ENCODE measurements around the gene PTPRT. TPM values are rescaled to one million over a fixed set of nuclear protein-coding genes. Genes with fewer than 3 reads are reported as not detected.

PTPRT gene
- total RNA-seq, 1 donor from 2014 or later: not detected

GRCh38 chr20:43102394-43102793 lies 87.3 kb downstream of the PTPRT start:
- TF ChIP-seq CTCF (IDR thresholded peaks at IDR 0.05): no peak
- no peaks in the 10 kb centered on the region for H3K4me1 Mint-ChIP-seq (ENCODE audit: unreplicated experiment)
- H3K4me3 Mint-ChIP-seq (ENCODE audit: unreplicated experiment): no peak overlapping the region
- no peaks in the 10 kb centered on the region for H3K36me3 Mint-ChIP-seq (ENCODE audit: unreplicated experiment)
- H3K27me3 Mint-ChIP-seq (ENCODE audit: unreplicated experiment): no peaks in the 10 kb centered on the region
- H3K27ac Mint-ChIP-seq (ENCODE audit: unreplicated experiment): no peak overlapping the region
- DNase-seq (ENCODE audit: extremely low spot score, unreplicated experiment): no peak
- H3K9me3 Mint-ChIP-seq (ENCODE audit: unreplicated experiment): peaks cover 15% of the 10 kb centered on the region

- no peak overlapping the region for H3K27ac Mint-ChIP-seq (ENCODE audit: unreplicated experiment)
- no peaks in the 10 kb centered on the region for H3K27me3 Mint-ChIP-seq (ENCODE audit: unreplicated experiment)
- no peaks in the 10 kb centered on the region for H3K4me1 Mint-ChIP-seq (ENCODE audit: unreplicated experiment)
- H3K4me3 Mint-ChIP-seq (ENCODE audit: unreplicated experiment): no peak overlapping the region
- DNase-seq (ENCODE audit: extremely low spot score, unreplicated experiment): no peak
- TF ChIP-seq CTCF (IDR thresholded peaks at IDR 0.05): no peak
- H3K9me3 Mint-ChIP-seq (ENCODE audit: unreplicated experiment): peaks cover 24% of the 10 kb centered on the region
- no peaks in the 10 kb centered on the region for H3K36me3 Mint-ChIP-seq (ENCODE audit: unreplicated experiment)
Observed at GRCh38 chr20:43096931-43097260, 92.8 kb downstream of the PTPRT start.

GRCh38 chr20:43096126-43096930 lies 93.4 kb downstream of the PTPRT start:
- no peak overlapping the region for H3K27ac Mint-ChIP-seq (ENCODE audit: unreplicated experiment)

GRCh38 chr20:43095034-43095433 lies 94.7 kb downstream of the PTPRT start:
- H3K4me3 Mint-ChIP-seq (ENCODE audit: unreplicated experiment): no peak overlapping the region
- H3K4me1 Mint-ChIP-seq (ENCODE audit: unreplicated experiment): no peaks in the 10 kb centered on the region
- no peak for TF ChIP-seq CTCF (IDR thresholded peaks at IDR 0.05)
- H3K27me3 Mint-ChIP-seq (ENCODE audit: unreplicated experiment): no peaks in the 10 kb centered on the region
- no peak overlapping the region for H3K27ac Mint-ChIP-seq (ENCODE audit: unreplicated experiment)
- DNase-seq (ENCODE audit: extremely low spot score, unreplicated experiment): no peak
- H3K36me3 Mint-ChIP-seq (ENCODE audit: unreplicated experiment): no peaks in the 10 kb centered on the region
- H3K9me3 Mint-ChIP-seq (ENCODE audit: unreplicated experiment): peaks cover 22% of the 10 kb centered on the region

More at GRCh38 chr20:43096126-43096930, 93.4 kb downstream of the PTPRT start:
- peaks cover 30% of the 10 kb centered on the region for H3K9me3 Mint-ChIP-seq (ENCODE audit: unreplicated experiment)
- no peak overlapping the region for H3K4me3 Mint-ChIP-seq (ENCODE audit: unreplicated experiment)
- no peaks in the 10 kb centered on the region for H3K4me1 Mint-ChIP-seq (ENCODE audit: unreplicated experiment)
- TF ChIP-seq CTCF (IDR thresholded peaks at IDR 0.05): no peak
- DNase-seq (ENCODE audit: extremely low spot score, unreplicated experiment): no peak
- no peaks in the 10 kb centered on the region for H3K36me3 Mint-ChIP-seq (ENCODE audit: unreplicated experiment)
- no peaks in the 10 kb centered on the region for H3K27me3 Mint-ChIP-seq (ENCODE audit: unreplicated experiment)

- Mint-ChIP-seq H3K4me3 (ENCODE audit: unreplicated experiment) (no peak overlapping the region), H3K27ac (ENCODE audit: unreplicated experiment) (no peak overlapping the region), H3K9me3 (ENCODE audit: unreplicated experiment) (peaks cover 29% of the 10 kb centered on the region), H3K36me3 (ENCODE audit: unreplicated experiment) (no peaks in the 10 kb centered on the region), H3K4me1 (ENCODE audit: unreplicated experiment) (no peaks in the 10 kb centered on the region), H3K27me3 (ENCODE audit: unreplicated experiment) (no peaks in the 10 kb centered on the region)
- no peak for TF ChIP-seq CTCF (IDR thresholded peaks at IDR 0.05)
- no peak for DNase-seq (ENCODE audit: extremely low spot score, unreplicated experiment)
Observed at GRCh38 chr20:43092386-43093088, 97.2 kb downstream of the PTPRT start.
